ENCODE measurements around the gene STAC3. TPM values are rescaled to one million over a fixed set of nuclear protein-coding genes. Genes with fewer than 3 reads are reported as not detected.

STAC3 gene
- total and polyA plus RNA-seq, 9 donors = 0.66 to 2.9 (median 1.8) TPM

- 83 to 91% (median 85%) methylated on average over 19 of the region's 19 CpGs for WGBS, 3 donors
- Histone ChIP-seq H3K9me3 (no peaks in the 10 kb centered on the region), H3K36me3 (peaks cover 4% of the 10 kb centered on the region), H3K4me3 (no peak overlapping the region), H3K27me3 (no peaks in the 10 kb centered on the region), H3K27ac (no peak overlapping the region), H3K4me1 (ENCODE audit: insufficient read depth) (no peaks in the 10 kb centered on the region)
- TF ChIP-seq EP300 (IDR thresholded peaks at IDR 0.05) (no peak), CTCF (IDR thresholded peaks at IDR 0.05) (no peak), POLR2A (IDR thresholded peaks at IDR 0.05) (no peak)
- no peak for DNase-seq
- intact Hi-C loops (cut with DNase I) = no loop called here
Measured at GRCh38 chr12:57202321-57202720, 48.7 kb downstream of the STAC3 start.

DNA sequence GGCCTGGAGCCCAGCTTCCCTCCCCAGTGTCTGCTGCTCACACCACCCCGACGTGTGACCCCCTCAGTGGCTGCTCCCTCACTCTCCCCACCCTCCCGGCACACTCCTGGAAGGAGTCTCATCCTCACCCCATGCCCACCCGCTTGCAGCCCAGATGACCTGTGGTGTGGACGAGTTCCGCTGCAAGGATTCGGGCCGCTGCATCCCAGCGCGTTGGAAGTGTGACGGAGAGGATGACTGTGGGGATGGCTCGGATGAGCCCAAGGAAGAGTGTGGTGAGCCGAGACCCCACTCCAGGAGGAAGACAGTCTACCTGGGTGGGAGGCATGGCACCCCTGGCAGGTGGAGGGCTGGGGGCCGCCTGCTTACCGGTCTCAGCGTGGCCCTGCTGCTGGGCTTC, 49.4 kb downstream of the STAC3 start:
- peaks cover 4% of the 10 kb centered on the region for H3K36me3 ChIP-seq
- no peak overlapping the region for H3K4me3 ChIP-seq
- 81 to 85% (median 82%) methylated on average over 16 of the region's 16 CpGs for WGBS, 3 donors

DNA sequence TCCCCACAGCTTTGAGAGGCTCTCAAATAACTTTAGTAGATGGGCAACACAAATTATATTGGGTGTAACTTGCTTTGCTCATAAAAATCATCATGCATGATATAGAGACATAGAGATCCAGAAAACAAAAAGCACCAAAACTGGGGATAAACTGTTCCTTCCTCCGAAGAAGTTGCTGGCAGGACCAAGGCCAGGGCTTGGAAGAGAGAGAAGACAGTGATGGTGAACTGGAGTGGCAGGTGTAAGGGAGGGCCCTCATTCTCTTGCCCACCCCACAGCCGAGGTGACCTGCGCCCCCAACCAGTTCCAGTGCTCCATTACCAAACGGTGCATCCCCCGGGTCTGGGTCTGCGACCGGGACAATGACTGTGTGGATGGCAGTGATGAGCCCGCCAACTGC, 49.8 kb downstream of the STAC3 start:
- Histone ChIP-seq H3K9me3 (no peaks in the 10 kb centered on the region), H3K36me3 (peaks cover 4% of the 10 kb centered on the region), H3K27ac (no peak overlapping the region), H3K4me3 (no peak overlapping the region), H3K4me1 (ENCODE audit: insufficient read depth) (no peaks in the 10 kb centered on the region), H3K27me3 (no peaks in the 10 kb centered on the region)
- TF ChIP-seq EP300 (IDR thresholded peaks at IDR 0.05) (no peak), CTCF (IDR thresholded peaks at IDR 0.05) (no peak), POLR2A (IDR thresholded peaks at IDR 0.05) (no peak)
- intact Hi-C loops (cut with DNase I) = no loop called here
- WGBS, 3 donors = 54 to 60% (median 57%) methylated on average over 8 of the region's 8 CpGs
- DNase-seq = no peak

More for the DNA sequence above, 49.4 kb downstream of the STAC3 start:
- no peaks in the 10 kb centered on the region for H3K27me3 ChIP-seq
- H3K9me3 ChIP-seq = no peaks in the 10 kb centered on the region
- intact Hi-C loops (cut with DNase I) = no loop called here
- no peak for DNase-seq
- no peaks in the 10 kb centered on the region for H3K4me1 ChIP-seq (ENCODE audit: insufficient read depth)
- no peak overlapping the region for H3K27ac ChIP-seq
- TF ChIP-seq CTCF (IDR thresholded peaks at IDR 0.05) (no peak), EP300 (IDR thresholded peaks at IDR 0.05) (no peak), POLR2A (IDR thresholded peaks at IDR 0.05) (no peak)

- Histone ChIP-seq H3K4me3 (no peak overlapping the region), H3K27ac (no peak overlapping the region), H3K9me3 (no peaks in the 10 kb centered on the region), H3K27me3 (no peaks in the 10 kb centered on the region), H3K36me3 (peaks cover 4% of the 10 kb centered on the region), H3K4me1 (ENCODE audit: insufficient read depth) (no peaks in the 10 kb centered on the region)
- intact Hi-C loops (cut with DNase I) = no loop called here
- no peak for TF ChIP-seq POLR2A (IDR thresholded peaks at IDR 0.05)
- no peak for TF ChIP-seq EP300 (IDR thresholded peaks at IDR 0.05)
- no peak for TF ChIP-seq CTCF (IDR thresholded peaks at IDR 0.05)
- WGBS, 3 donors = 81 to 90% (median 90%) methylated on average over 14 to 15 of the region's 15 CpGs
- no peak for DNase-seq
Measured at GRCh38 chr12:57200497-57200896, 50.5 kb downstream of the STAC3 start.
